SIG-M5 treated with dmso at 0.1 percent for 504 hours (cell line): ENCODE data around the gene MAFF.

ENCODE experiments used
- DNase-seq: peaks from one replicate; lab custom pipeline; 2025; ENCODE audit not compliant: unreplicated experiment; lab: John Stamatoyannopoulos, UW

Gene MAFF

DNA sequence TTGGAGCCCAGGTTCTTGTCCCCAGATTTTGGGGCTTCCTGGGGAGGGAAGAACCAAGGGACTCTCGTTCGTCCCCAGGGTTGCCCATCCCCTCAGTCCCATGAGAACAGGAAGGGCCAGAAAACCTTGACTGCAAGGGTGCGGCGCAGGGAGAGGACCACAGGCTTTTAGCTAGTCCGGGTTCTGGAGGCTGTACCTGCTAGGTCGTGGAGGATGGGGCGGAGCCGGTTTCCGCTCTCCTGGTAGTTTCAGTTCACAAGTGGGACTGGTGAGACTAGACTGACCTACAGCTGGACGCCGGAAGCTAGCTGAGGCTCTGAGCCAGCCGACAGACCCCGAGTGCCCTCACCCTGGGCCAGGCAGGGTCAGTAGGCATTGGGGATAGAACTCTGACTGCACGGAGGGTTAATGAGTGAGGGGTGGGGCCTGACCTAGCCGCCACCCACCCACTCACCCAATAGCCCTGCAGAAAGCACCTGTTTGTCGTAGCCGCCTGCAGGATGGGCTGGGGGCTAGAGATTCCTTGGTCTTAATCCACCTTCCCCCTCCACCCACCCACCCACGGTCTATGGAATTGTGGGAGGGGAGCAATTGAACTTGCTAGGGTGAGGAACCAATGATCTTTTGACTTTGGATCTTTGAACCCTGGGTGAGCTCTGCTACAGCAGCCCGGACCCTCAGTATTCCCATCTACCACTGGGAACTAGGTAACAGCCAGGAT is 1.5 kb downstream of the MAFF start:
- DNase-seq = no peak

DNA sequence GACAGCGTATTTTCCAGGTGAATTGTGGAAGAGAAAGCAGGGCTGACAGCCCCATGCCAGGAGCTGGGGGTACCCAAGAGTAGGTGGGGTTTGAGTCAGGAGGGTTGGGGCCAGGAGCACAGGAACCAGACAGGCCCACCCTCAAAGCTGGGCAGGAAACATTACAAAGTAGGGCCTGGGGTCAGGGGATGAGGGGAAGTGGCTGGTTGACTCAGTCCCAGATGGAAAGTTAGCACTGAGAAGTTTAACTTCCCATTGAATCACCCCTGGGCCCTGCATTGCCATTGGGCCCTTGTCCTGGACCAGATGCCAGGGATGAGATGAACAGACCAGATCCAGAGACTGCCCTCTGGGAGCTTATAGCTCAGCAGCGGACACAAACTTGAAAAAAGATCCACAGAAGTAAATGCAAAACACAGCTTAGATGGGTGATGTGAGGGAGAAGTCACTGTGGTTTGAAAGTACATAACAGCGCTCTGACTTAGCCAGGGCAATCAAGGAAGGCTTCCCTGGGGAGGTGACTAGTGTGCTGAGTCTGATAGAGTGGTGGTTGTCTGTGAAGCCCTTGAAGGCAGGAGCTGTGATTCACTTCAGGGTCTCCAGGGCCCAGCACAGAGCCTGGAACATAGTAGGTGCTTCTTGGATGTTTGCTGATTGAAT is 2.2 kb downstream of the MAFF start:
- no peak for DNase-seq

DNA sequence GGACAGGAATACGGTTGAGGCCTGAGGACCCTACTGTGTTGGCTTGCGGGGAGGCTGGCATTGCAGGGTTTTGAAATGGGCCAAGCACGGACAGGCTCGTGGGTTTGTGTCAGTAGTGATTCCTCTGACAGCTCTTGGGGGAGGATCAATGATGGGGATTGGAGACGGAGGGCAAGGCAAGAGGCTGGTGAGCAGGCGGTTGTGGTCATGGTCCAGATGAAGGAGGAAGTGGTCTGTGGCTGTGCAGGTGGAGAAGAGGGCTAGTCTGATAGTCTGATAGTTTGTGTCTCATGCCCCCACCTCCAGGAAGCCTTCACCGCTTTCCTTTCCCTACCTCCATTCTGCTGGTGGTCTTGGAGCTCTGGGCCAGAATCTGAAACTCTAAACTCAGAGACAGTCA is 3.0 kb downstream of the MAFF start:
- DNase-seq = no peak

DNA sequence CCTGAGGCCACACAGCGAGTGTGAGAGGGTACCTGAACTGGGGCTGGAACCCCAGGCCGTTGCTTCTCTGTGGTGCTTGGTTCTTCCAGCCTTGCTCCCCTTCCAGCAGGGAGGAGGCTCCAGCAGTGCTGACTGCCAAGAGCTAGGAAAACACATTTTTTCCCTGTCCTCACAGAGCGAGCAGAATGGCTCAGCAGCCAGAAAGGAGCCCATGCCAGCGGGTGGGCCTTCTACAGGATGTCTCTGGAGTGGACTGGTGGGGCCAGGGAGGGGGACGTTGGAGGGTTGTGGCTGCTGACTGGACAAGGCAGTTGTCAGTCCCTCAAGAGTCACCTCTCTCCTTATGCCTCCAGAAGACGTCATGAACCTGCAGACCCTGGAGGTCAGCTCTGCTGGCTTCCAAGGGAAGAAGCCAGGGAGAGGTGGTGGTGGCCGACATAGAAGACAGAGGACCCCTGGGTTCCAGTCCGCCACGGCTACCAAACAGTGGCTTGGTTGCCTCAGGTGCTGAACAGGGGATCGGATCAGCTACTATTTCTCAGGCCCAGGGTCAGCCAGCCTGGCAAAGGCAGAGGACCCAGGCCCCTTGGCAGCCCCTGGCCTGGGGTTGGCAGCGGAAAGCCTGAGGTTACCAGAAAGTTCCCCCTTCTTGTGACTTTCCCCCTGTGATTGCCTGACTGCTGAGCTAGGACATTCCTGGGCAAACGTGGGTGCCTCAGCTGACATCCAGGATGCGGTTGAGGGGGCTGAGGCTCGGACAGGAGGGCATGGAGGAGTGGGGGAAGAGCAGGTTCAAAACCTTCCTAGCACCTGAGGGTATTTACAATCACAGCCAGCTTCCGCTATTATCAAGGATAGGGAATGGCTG is 3.7 kb downstream of the MAFF start:
- no peak for DNase-seq

DNA sequence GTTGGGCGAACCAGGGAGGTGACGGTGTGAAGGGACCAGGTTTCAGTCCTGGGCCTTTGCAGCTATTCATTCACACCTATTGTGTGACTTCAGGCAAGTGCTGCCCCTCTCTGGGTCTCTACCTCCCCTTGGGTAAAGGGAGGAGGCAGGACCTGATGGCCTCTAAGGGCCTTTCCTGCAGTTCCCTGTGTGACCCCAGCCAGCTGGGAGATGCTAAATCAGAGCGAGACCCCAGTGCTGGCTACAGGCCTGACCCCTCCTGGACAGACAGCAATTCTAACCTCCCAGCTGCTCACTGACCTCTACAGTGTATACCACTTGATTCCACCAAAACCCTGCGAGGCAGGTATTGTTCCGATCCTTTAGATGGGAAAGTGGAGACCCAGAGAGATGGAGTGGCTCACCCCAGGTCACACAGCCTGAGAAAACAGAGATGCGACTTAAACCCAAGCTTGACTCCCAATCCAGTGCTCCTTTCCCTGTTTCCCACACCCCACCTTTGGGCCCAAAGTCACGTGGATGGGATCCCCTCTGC is 6.2 kb downstream of the MAFF start:
- DNase-seq = no peak

DNA sequence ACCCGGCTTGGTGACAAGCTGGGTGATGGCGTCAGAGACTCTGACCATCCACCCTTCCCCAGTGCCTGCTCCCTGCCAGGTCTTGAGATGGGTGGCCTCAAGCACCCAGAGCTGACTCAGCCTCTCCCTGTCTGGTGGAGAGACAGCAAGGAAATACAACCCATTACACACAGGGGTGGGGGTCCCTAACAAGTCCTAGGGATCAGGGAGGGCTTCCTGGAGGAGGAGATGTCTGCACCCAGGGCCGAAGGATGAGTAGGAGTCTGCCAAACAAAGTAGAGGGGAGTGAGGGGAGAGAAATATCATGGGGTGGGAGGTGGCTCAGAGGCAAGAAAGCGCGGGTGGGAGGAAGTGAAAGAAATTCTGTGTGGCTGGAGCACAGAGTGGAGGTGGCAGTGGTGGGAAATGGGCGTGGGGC is 6.8 kb downstream of the MAFF start:
- DNase-seq = no peak

DNA sequence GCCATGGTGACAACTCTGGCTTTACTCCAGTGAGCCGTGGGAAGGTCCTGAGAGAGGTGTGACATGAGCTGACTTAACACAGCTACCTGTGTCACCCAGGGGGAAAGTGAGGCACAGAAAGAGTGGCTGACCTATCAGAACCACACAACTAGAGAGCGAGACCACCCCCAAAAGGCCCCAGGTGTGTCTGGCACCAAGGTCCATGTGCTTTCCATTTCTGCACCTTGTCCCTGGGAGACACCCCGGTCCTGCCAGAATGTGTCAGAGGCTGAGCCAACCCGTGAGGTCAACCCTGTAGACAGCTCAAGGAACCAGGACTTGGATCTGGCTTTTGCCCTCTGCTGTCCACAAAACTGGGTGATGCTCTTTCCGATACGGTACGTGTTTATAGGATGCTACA is 9.8 kb downstream of the MAFF start:
- DNase-seq = no peak

DNA sequence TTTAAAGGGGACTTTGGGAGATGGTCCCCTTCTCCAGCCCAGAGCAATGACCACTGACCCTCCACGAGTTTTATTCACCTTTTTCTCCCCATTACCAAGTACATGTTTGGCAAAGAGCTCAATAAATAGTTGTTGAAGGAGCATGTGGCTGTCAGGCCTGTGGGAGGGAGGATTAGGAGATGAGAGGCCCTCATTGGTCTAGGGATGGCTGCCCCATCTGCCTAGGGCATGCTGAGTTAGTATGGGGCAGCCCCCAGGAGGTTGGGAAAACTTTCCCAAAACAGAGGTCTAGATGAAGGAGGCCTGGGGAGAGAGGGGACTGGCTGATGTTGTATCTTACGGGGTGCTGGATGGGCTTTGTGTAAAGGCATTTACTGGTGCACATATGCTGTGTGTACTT is 10.6 kb downstream of the MAFF start:
- no peak for DNase-seq

DNA sequence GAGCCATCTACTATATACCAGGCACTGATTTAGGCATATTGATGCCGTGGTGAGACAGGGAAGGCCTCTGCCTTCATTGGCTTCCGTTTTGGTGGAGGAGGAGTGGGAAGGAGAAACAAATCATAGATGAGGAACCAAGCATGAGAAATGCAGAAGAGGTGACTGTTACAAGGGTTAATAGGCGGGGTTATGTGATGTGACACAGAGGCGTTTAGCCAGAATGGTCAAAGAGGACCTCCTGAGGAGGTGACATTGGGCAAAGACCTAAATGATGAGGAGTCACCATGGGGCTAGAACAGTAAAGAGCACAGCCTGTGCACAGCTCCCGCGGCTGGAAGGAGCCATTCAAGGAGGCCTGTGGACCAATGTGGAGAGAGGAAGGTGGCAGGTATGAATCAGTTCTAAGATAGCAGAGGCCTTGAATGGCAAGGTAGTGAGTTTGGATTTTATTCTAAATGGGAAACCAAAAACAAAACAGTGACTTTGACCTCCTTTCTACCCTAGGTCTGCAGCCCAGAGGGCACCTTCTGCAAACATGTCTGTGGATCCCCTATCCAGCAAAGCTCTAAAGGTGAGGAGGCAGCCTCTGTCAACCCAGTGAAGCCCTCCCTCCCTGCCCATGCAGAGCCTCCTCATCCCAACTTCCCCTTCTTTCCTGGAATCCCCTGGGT is 11.7 kb downstream of the MAFF start:
- DNase-seq = peak; percentile 77

DNA sequence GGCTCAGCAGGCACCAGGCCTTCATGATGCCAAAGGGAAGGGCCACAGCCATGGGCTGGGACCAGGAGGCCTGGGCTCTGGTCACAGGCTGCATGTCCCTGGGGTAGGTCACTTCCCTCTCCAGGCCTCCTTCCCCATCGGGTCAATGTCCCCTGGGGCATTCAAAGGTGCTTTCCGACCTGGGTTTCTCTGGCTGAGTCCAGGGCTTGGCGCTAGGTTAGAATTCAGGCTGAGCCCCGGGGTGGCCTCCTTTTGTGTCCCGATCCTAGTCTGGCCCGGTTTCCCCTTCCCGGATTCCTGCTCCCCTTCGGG is 12.2 kb downstream of the MAFF start:
- no peak for DNase-seq

DNA sequence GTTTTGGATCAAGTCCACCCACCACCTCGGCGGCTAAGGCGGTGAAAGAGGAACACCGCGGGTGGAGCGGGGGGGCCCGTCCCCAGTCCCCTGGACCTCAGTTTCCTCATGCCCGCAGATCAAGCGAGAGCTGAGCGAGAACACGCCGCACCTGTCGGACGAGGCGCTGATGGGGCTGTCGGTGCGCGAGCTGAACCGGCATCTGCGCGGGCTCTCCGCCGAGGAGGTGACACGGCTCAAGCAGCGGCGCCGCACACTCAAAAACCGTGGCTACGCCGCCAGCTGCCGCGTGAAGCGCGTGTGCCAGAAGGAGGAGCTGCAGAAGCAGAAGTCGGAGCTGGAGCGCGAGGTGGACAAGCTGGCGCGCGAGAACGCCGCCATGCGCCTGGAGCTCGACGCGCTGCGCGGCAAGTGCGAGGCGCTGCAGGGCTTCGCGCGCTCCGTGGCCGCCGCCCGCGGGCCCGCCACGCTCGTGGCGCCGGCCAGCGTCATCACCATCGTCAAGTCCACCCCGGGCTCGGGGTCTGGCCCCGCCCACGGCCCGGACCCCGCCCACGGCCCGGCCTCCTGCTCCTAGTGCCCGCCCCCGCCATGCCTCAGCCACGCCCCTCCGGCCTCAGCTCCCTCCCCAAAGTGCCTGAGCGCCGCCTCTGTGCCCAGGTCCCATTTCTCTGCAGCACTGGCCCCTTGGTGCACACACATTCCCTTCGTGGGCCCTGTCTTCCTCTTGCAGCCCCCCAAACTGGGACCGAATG is 12.7 kb downstream of the MAFF start:
- no peak for DNase-seq

DNA sequence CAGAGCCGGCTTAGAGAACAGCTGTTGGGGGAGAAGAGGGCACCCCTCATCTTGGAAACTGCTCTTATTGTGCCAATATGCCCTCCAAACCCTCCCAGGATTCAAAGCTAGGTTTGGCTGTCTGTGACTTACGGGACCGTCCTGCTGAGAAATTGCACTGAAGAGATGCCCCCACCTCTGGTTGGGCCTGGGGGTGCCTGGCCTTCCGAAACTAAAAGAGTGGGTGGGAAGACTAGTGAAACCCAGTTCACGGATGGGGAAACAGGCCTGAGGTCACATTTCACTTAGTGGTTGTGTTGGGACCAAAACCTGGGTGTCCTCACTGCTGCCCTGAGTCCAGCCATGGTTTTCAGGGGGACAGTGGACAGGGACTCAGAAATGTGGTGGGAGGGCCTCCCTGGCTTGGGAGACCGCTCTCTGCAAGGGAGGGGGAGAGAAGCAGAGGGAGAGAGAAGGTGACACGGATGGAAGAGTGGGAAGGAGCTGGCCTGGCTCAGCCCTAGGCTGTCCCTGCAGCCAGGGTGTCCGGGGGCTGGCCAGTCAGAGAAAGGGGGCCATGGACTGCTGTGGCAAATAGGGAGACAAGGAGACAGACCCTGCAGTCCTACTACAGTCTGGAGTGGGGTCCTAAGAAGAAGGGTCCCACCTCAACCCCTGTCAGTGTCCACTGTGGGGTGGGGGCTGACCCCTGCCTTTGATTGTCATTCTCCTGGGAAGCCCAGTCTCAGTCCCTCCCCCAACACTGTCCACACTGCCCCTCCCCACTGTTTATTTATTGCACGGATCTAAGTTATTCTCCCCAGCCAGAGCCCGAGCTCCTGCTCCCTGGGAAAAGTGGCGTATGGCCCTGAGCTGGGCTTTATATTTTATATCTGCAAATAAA is 13.6 kb downstream of the MAFF start:
- no peak for DNase-seq

DNA sequence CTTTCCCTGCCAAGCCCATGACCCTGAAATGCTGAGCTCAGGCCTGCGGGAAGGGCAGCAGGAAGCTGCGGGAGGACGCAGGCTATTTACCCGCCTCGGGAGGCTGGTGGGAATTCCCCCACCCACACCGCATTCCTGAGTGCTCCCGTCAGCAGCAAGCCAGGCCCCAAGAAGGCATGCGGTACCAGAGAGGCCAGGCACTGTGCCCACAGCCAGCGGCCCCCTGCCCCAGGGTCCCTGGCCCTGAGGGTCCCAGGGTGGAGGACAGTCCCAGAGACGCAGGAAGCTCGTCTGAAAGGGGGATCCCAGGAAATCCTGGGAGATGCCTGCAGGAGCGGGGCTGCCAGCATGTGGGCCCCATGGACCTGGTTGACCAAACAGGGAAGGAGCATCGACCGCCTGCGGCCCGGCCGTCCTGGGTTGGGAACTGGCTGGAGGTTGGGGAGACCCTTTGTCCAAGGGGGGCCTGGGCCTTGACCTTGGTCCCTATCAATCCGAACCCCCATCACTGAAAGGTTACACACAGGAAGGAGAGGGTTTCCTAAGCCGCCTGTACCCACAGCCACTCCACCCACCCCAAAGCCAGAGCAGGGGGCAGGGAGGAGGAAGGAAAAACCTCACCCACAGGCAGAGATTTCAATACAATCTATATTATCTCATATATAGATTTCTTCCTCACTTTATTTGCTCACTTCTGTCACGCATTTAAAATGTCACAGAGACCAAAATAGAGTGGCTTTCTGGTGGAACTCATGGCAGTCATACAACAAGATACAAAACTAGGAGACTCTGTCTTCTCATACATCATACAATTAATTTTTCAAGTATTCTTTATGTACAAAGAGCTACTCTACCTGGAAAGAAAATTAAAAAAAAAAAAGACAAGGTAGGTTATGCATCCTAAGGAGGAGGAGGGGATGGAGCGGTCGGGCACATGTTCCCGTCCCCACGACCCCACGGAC is 17.1 kb downstream of the MAFF start:
- no peak for DNase-seq

DNA sequence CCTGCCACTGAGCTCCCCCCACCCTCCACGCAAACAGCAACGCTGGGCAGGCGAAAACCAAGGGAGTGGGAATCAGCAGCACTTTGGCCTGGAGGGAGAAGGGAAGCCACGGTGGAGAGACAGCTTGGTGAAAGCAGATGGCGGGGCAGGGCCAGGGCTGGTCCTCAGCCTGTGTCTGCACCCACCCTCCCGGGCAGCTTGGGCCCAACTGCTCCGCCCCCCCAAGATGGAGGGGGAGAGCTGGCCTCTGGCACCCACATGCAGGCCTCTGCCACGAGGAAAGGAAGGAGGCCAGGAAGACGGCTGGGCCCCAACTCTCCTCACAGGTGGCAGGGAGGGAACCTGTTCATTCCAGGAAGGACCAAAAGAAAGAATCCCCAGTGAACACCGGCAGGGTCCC is 17.8 kb downstream of the MAFF start:
- no peak for DNase-seq

DNA sequence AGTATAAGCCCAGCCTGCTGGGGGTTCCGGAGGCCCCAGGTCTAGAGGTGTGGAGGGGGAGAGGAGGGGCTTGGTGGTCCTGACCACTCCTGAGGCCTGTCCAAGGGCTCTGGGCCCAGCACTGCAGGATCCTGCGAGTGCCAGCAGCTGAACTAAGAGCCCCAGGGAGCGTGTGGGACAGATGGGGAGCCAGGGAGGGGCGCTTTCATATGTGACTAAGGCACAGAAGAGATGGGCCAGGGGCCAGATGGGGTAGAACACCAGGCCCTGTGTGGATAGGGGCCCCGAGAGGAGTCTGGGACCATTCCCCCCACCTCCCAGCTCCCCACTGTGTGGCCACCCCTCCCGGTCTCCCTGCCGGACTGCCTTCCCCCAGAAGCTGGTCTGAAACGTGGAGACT is 18.4 kb downstream of the MAFF start:
- no peak for DNase-seq

DNA sequence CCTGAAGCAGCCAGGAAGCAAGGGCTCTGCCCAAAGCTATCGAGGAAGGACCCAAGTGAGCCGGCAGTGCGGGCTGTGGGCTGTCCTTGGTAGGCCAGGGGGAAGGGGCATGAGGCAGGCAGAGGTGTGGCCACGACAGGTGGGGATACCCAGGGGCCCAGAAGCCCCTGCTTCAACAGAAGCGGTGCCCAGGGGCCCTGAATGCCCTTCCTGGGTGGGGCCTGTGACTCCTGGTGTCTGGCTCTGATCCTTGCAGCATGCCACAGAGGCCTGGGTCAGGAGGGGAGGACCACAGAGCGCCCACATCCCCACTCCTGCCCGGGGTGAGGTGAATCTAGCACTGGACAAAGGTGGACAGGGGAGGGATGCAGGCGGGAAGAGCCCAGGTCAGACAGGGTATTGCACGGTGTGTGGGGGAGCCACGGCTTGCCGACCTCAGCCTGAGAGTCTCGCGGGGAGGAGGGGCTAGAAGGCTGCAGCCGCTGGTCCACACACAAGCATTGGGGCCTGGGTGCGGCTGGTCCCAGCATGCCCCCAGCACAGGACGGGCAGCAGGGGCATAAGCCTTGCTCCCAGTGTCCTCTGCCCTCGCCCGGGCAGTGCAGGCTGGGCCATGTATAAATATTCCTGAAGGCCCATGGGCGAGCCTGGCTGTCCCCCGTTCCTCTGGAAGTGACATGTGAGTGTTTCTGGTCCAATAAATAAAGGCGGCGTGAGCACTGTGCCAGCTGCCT is 19.0 kb downstream of the MAFF start:
- no peak for DNase-seq

DNA sequence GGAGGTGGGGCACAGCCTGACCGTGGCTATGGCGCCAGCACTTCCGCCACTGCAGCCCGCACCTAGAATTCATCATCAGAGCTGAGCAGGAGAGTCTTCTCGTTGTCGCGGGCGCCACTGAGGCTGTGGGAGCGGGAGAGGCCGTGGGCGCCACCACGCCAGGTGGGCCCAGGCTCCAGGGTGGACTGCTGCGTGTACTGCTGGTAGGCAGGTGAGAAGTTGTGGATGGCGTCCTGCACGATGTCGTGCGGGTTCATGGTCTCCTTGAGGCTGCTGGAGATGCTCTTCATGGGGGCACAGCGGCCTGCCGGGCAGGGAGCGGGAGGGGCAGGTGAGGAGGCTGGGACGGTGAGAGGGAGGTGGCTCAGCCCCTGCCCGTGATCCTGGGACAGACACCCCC is 19.6 kb downstream of the MAFF start:
- no peak for DNase-seq
